Suprapubic skin (tissue), 4 donors: Measurements from ENCODE around the gene UBE2O. TPM values are rescaled to one million over a fixed set of nuclear protein-coding genes. Genes with fewer than 3 reads are reported as not detected.

Source experiments
- DNase-seq, 2 donors: peaks; one replicate each; pipeline ENCODE4 v3.0.0-alpha.2; 2019; ENCODE audit warnings: low spot score in 2 of 2
- H3K27ac ChIP-seq: fragments of 200-600 bp; sonication (generic); one replicate; pipeline ENCODE4 v1.5.1; 2019
- H3K27me3 ChIP-seq: fragments of 200-600 bp; sonication (generic); one replicate; pipeline ENCODE4 v1.5.1; 2019
- H3K36me3 ChIP-seq: fragments of 200-600 bp; sonication (generic); one replicate; pipeline ENCODE4 v1.5.1; 2019
- H3K4me1 ChIP-seq: fragments of 200-600 bp; sonication (generic); one replicate; pipeline ENCODE4 v1.5.1; 2019
- H3K4me3 ChIP-seq: fragments of 200-600 bp; sonication (generic); one replicate; pipeline ENCODE4 v1.5.1; 2019; ENCODE audit warnings: mild to moderate bottlenecking
- H3K9me3 ChIP-seq: fragments of 200-600 bp; sonication (generic); one replicate; pipeline ENCODE4 v1.5.1; 2019
- EP300 ChIP-seq: sonication (generic); formaldehyde crosslinking; IDR thresholded peaks from one replicate; pipeline ENCODE4 v1.6.1; 2017; ENCODE audit warnings: antibody characterized with exemption
- POLR2A ChIP-seq, 2 donors: fragments of 450-650 bp; IDR thresholded peaks; one replicate each; pipeline ENCODE4 v1.6.1; 2017; ENCODE audit warnings: antibody characterized with exemption in 2 of 2, mild to moderate bottlenecking in 2 of 2, moderate library complexity in 2 of 2
- POLR2AphosphoS5 ChIP-seq, 3 donors: sonication (generic); formaldehyde crosslinking; IDR thresholded peaks; one replicate each; pipeline ENCODE4 v1.6.1; 2017; ENCODE audit warnings: antibody characterized with exemption in 3 of 3
- WGBS: methylation state at CpG from one replicate; pipeline ENCODE4 v1.1.5; 2018; 5-methylcytosine and 5-hydroxymethylcytosine counted together
- total RNA-seq, 4 donors: library from RNA; depleted of rRNA; stranded (reverse); fragments of >200 nt; gene quantifications; one replicate each; pipeline ENCODE4 v1.1.0, GENCODE V29; 2016
- TF ChIP-seq, protein P1 (sequence below), 2 donors: fragments of 200-600 bp in 1 of 2; fragments of 450-650 bp in 1 of 2; sonication (generic) in 1 of 2; IDR thresholded peaks; one replicate each; pipeline ENCODE4 v1.5.1; 2016 to 2019; ENCODE audit warnings: antibody characterized with exemption in 2 of 2, mild to moderate bottlenecking in 1 of 2, moderate library complexity in 1 of 2

UBE2O gene
- total RNA-seq, 4 donors from 2014 or later, result 31.3 to 42.0 (median 37.7) TPM

DNA sequence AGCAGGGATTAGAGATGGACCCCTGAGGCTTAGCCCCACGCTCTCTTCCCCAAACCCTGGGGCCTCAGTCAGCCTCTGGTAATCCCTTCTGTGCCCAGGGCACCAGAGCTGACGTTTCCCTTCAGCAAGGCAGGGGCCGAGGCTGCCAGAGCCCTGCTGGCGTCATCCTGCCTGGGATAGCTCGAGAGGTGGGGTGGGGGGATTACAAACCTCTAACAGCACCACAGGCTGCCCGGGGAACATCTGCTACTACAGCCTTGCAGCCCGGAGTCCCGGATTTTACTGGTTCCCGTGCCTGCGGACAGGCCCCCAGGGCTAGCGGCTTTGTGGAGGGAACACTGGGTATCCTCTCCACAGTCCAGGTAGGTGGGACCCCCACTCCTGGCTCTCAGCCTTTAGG is 14.4 kb upstream of the UBE2O start, which contains the start of gene AANAT:
Gene AANAT, plus strand, starts transcription at position 238 of the 400 bp plus-strand sequence. CDS start 1,144 bp downstream, outside the sequence.
- H3K4me1 ChIP-seq, result no peaks in the 10 kb centered on the region
- no peak for DNase-seq
- no peak within 1 kb of the TSS for H3K4me3 ChIP-seq
- H3K27me3 ChIP-seq, result no peaks in the 10 kb centered on the region
- TF ChIP-seq EP300 (no peak), POLR2AphosphoS5 (IDR thresholded peaks at IDR 0.05) (no peak), POLR2A (IDR thresholded peaks at IDR 0.05) (no peak)
- TF ChIP-seq, protein P1, sequence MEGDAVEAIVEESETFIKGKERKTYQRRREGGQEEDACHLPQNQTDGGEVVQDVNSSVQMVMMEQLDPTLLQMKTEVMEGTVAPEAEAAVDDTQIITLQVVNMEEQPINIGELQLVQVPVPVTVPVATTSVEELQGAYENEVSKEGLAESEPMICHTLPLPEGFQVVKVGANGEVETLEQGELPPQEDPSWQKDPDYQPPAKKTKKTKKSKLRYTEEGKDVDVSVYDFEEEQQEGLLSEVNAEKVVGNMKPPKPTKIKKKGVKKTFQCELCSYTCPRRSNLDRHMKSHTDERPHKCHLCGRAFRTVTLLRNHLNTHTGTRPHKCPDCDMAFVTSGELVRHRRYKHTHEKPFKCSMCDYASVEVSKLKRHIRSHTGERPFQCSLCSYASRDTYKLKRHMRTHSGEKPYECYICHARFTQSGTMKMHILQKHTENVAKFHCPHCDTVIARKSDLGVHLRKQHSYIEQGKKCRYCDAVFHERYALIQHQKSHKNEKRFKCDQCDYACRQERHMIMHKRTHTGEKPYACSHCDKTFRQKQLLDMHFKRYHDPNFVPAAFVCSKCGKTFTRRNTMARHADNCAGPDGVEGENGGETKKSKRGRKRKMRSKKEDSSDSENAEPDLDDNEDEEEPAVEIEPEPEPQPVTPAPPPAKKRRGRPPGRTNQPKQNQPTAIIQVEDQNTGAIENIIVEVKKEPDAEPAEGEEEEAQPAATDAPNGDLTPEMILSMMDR (IDR thresholded peaks at IDR 0.05), result no peak
- 44% methylated on average over 5 of the region's 11 CpGs for WGBS
- H3K27ac ChIP-seq, result no peak within 1 kb of the TSS
- no peaks in the 10 kb centered on the region for H3K9me3 ChIP-seq
- peaks cover 18% of the 10 kb centered on the region for H3K36me3 ChIP-seq

DNA sequence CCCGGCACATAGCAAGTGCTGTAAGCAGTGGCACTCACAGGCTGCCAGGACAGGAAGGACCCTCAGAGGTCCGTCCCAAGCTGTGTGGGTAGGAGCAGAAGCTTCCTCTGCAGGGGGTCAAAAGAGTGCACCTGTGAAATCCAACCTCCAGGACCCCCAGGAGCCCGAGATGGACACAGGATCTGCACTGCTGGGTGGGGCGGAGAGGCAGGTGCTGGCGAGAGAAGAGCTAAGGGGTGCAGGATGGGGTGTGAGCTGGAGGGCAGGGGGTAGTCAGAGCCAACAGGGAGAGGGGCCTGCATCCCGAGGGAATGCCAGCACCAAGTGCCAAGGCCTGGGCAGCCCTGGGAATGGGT is 13.8 kb upstream of the UBE2O start:
- no peak overlapping the region for H3K4me3 ChIP-seq
- no peaks in the 10 kb centered on the region for H3K27me3 ChIP-seq
- H3K36me3 ChIP-seq, result peaks cover 12% of the 10 kb centered on the region
- TF ChIP-seq, protein P1 (IDR thresholded peaks at IDR 0.05), result no peak
- TF ChIP-seq POLR2AphosphoS5 (IDR thresholded peaks at IDR 0.05), result no peak
- no peak for TF ChIP-seq POLR2A (IDR thresholded peaks at IDR 0.05)
- no peak for TF ChIP-seq EP300
- no peaks in the 10 kb centered on the region for H3K9me3 ChIP-seq
- WGBS, result 69% methylated on average over 6 of the region's 6 CpGs
- H3K27ac ChIP-seq, result no peak overlapping the region
- no peaks in the 10 kb centered on the region for H3K4me1 ChIP-seq
- DNase-seq, result no peak

DNA sequence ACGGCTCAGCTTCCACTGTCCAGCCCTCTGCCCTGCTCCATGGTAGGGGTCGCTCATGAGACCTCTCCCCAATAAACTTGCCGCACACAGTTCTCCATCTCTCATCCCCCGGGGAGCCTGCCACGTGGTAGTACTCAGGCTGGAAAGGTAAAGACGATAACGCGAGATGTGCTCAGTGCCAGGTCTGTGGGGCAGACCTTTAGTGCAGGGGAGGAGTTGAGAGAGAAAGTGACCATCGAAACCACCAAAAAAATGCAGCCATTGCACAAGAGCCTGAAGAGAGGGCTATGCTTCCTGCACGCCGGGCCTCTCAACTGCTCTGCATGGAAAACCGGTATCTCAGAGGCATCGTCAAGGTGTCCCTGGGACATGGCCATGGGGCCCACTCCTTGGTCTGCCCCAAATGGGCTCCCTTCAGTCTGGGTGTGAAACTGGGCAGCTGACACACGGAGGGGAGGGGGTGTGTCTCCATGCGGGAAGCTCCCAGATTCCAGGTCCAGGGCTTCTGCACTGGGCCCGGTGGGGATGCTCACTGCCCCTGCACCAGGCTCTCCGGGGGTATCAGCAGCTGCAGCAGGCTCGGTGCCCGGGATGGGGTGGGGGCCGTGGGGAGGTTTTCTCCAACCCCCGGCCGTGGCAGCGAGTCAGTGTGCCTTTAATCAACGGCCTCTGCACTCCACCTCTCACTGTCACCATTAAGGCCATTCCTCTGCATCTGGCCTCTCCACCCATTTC is 9.8 kb upstream of the UBE2O start:
- Histone ChIP-seq H3K36me3 (no peaks in the 10 kb centered on the region), H3K27me3 (no peaks in the 10 kb centered on the region), H3K27ac (no peak overlapping the region), H3K4me1 (no peaks in the 10 kb centered on the region), H3K9me3 (no peaks in the 10 kb centered on the region), H3K4me3 (no peak overlapping the region)
- TF ChIP-seq POLR2A (IDR thresholded peaks at IDR 0.05), result no peak
- WGBS, result 86% methylated on average over 22 of the region's 24 CpGs
- DNase-seq, result peak in 1 of 2 donors; percentile 55

DNA sequence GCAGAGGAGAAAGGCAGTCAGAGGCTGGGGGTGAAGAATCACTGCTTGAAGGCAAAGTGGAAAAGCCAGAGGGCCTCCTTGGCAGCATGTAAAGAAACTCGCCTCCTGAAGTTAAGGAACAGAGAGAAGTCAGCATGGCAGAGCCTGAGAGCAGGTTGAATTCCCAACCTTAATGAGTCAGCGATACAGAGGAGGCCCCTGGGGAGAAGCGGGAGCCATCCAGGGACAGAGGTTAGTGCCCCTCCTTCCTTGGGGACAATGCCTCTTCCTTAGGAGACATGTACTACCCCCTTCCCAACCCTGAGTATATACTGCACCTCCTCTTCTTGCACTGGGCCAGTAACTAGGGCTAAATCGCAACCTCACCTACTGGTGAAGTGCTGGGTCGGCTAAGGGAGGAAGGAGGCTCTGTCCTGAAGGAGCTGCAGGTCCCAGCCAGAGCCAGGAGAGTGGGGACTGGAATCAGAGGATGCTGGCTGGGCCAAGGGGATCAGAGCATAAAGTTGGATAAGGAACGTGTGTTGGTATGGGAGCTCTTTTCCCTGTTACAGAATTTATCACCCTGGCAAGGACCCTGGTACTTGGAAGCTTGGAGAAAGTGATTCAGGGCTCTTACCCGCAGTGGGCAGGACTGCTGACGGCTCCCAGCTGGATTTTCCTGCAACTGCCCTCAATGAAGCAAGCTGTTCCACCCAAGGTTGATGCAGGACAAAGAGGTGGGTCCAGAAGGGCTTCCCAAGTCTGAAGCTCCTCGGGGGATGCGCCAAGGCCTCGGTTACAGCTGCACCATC is 9.0 kb upstream of the UBE2O start:
- DNase-seq, result no peak
- no peak overlapping the region for H3K4me3 ChIP-seq
- no peaks in the 10 kb centered on the region for H3K27me3 ChIP-seq
- H3K36me3 ChIP-seq, result no peaks in the 10 kb centered on the region
- H3K27ac ChIP-seq, result no peak overlapping the region
- no peaks in the 10 kb centered on the region for H3K4me1 ChIP-seq
- WGBS, result 74% methylated on average over 10 of the region's 11 CpGs
- TF ChIP-seq EP300 (no peak), POLR2A (IDR thresholded peaks at IDR 0.05) (no peak), POLR2AphosphoS5 (IDR thresholded peaks at IDR 0.05) (no peak)
- TF ChIP-seq, protein P1 (IDR thresholded peaks at IDR 0.05), result no peak
- no peaks in the 10 kb centered on the region for H3K9me3 ChIP-seq

DNA sequence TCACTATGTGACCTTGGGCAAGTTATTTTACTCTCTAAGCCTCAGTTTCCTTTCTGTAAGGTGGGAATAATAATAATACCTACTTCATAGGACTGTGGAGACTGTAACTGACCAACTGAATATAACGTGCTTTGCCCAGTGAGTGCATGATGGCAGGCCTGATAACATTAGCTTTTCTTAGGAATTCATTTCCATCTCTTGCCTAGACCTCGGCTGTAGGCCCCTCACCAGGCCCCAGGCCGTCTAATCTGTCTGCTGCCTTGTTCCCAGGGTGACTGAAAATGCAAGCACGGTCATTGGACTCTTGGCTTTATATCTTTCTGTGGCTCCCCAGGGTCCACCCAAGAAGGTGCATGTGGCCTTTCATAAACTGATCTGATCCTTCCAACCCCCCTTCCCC is 6.7 kb upstream of the UBE2O start:
- Histone ChIP-seq H3K36me3 (no peaks in the 10 kb centered on the region), H3K27me3 (no peaks in the 10 kb centered on the region), H3K9me3 (no peaks in the 10 kb centered on the region), H3K4me1 (no peaks in the 10 kb centered on the region), H3K4me3 (no peak overlapping the region), H3K27ac (no peak overlapping the region)
- WGBS, result 84% methylated on average over 4 of the region's 4 CpGs
- TF ChIP-seq EP300, result no peak
- TF ChIP-seq POLR2A (IDR thresholded peaks at IDR 0.05), result no peak
- TF ChIP-seq, protein P1 (IDR thresholded peaks at IDR 0.05), result no peak
- TF ChIP-seq POLR2AphosphoS5 (IDR thresholded peaks at IDR 0.05), result no peak
- DNase-seq, result no peak
